ENCODE data around the gene MEGF6. TPM values are rescaled to one million over a fixed set of nuclear protein-coding genes. Genes with fewer than 3 reads are reported as not detected.

MEGF6 gene
- total and polyA plus RNA-seq, 2 donors = 9.6 to 35.2 TPM

- no peak overlapping the region for H3K4me3 ChIP-seq (ENCODE audit: low read length in 2 of 2)
- H3K36me3 ChIP-seq (ENCODE audit: control insufficient read depth in 2 of 2, insufficient read depth in 2 of 2, low read length in 1 of 2) = no peaks in the 10 kb centered on the region
- WGBS = 95% methylated on average over 5 of the region's 5 CpGs
- no peak for DNase-seq (ENCODE audit: low read depth in 6 of 9, low spot score in 9 of 9)
- H3K9me3 ChIP-seq (ENCODE audit: control insufficient read depth in 2 of 2, insufficient read depth in 1 of 2, low read length in 1 of 2) = no peaks in the 10 kb centered on the region
- H3K27me3 ChIP-seq (ENCODE audit: control insufficient read depth in 2 of 2, insufficient read depth in 1 of 2, low read length in 1 of 2) = no peaks in the 10 kb centered on the region
- H3K27ac ChIP-seq (ENCODE audit: low read depth in 1 of 2, low read length in 1 of 2) = no peak overlapping the region
- H3K4me1 ChIP-seq (ENCODE audit: control insufficient read depth in 2 of 2, insufficient read depth in 2 of 2, low read length in 2 of 2) = peaks cover 0 to 9% of the 10 kb centered on the region in 2 donors
Observed at GRCh38 chr1:3551290-3551678, 60.0 kb downstream of the MEGF6 start.

GRCh38 chr1:3550511-3551289 is 60.6 kb downstream of the MEGF6 start:
- Histone ChIP-seq H3K9me3 (ENCODE audit: control insufficient read depth in 2 of 2, insufficient read depth in 1 of 2, low read length in 1 of 2) (no peaks in the 10 kb centered on the region), H3K36me3 (ENCODE audit: control insufficient read depth in 2 of 2, insufficient read depth in 2 of 2, low read length in 1 of 2) (no peaks in the 10 kb centered on the region), H3K4me1 (ENCODE audit: control insufficient read depth in 2 of 2, insufficient read depth in 2 of 2, low read length in 2 of 2) (peaks cover 0 to 9% of the 10 kb centered on the region in 2 donors), H3K27me3 (ENCODE audit: control insufficient read depth in 2 of 2, insufficient read depth in 1 of 2, low read length in 1 of 2) (no peaks in the 10 kb centered on the region), H3K4me3 (ENCODE audit: low read length in 2 of 2) (no peak overlapping the region), H3K27ac (ENCODE audit: low read depth in 1 of 2, low read length in 1 of 2) (no peak overlapping the region)
- WGBS = 96% methylated on average over 27 of the region's 27 CpGs
- DNase-seq (ENCODE audit: low read depth in 6 of 9, low spot score in 9 of 9) = no peak

- H3K27me3 ChIP-seq (ENCODE audit: control insufficient read depth in 2 of 2, insufficient read depth in 1 of 2, low read length in 1 of 2) = no peaks in the 10 kb centered on the region
- WGBS = 95% methylated on average over 15 of the region's 15 CpGs
- H3K4me1 ChIP-seq (ENCODE audit: control insufficient read depth in 2 of 2, insufficient read depth in 2 of 2, low read length in 2 of 2) = peaks cover 0 to 9% of the 10 kb centered on the region in 2 donors
Observed at GRCh38 chr1:3548895-3549294, 62.4 kb downstream of the MEGF6 start.

GRCh38 chr1:3548156-3548893 is 63.0 kb downstream of the MEGF6 start:
- WGBS = 93% methylated on average over 24 of the region's 24 CpGs
- DNase-seq (ENCODE audit: low read depth in 6 of 9, low spot score in 9 of 9) = no peak
- no peak overlapping the region for H3K4me3 ChIP-seq (ENCODE audit: low read length in 2 of 2)
- H3K9me3 ChIP-seq (ENCODE audit: control insufficient read depth in 2 of 2, insufficient read depth in 1 of 2, low read length in 1 of 2) = no peaks in the 10 kb centered on the region
- no peaks in the 10 kb centered on the region for H3K36me3 ChIP-seq (ENCODE audit: control insufficient read depth in 2 of 2, insufficient read depth in 2 of 2, low read length in 1 of 2)
- H3K4me1 ChIP-seq (ENCODE audit: control insufficient read depth in 2 of 2, insufficient read depth in 2 of 2, low read length in 2 of 2) = peaks cover 0 to 6% of the 10 kb centered on the region in 2 donors
- H3K27me3 ChIP-seq (ENCODE audit: control insufficient read depth in 2 of 2, insufficient read depth in 1 of 2, low read length in 1 of 2) = no peaks in the 10 kb centered on the region
- H3K27ac ChIP-seq (ENCODE audit: low read depth in 1 of 2, low read length in 1 of 2) = no peak overlapping the region

More at GRCh38 chr1:3548895-3549294, 62.4 kb downstream of the MEGF6 start:
- DNase-seq (ENCODE audit: low read depth in 6 of 9, low spot score in 9 of 9) = no peak
- Histone ChIP-seq H3K27ac (ENCODE audit: low read depth in 1 of 2, low read length in 1 of 2) (no peak overlapping the region), H3K36me3 (ENCODE audit: control insufficient read depth in 2 of 2, insufficient read depth in 2 of 2, low read length in 1 of 2) (no peaks in the 10 kb centered on the region), H3K4me3 (ENCODE audit: low read length in 2 of 2) (no peak overlapping the region), H3K9me3 (ENCODE audit: control insufficient read depth in 2 of 2, insufficient read depth in 1 of 2, low read length in 1 of 2) (no peaks in the 10 kb centered on the region)

GRCh38 chr1:3547055-3548005 is 64.0 kb downstream of the MEGF6 start:
- Histone ChIP-seq H3K36me3 (ENCODE audit: control insufficient read depth in 2 of 2, insufficient read depth in 2 of 2, low read length in 1 of 2) (no peaks in the 10 kb centered on the region), H3K9me3 (ENCODE audit: control insufficient read depth in 2 of 2, insufficient read depth in 1 of 2, low read length in 1 of 2) (no peaks in the 10 kb centered on the region), H3K27me3 (ENCODE audit: control insufficient read depth in 2 of 2, insufficient read depth in 1 of 2, low read length in 1 of 2) (no peaks in the 10 kb centered on the region), H3K27ac (ENCODE audit: low read depth in 1 of 2, low read length in 1 of 2) (peak overlapping the region in 1 of 2 donors; percentile 32), H3K4me1 (ENCODE audit: control insufficient read depth in 2 of 2, insufficient read depth in 2 of 2, low read length in 2 of 2) (peaks cover 0 to 6% of the 10 kb centered on the region in 2 donors), H3K4me3 (ENCODE audit: low read length in 2 of 2) (no peak overlapping the region)
- WGBS = 94% methylated on average over 38 of the region's 38 CpGs
- DNase-seq (ENCODE audit: low read depth in 6 of 9, low spot score in 9 of 9) = peak in 1 of 9 donors; percentile 12

DNA sequence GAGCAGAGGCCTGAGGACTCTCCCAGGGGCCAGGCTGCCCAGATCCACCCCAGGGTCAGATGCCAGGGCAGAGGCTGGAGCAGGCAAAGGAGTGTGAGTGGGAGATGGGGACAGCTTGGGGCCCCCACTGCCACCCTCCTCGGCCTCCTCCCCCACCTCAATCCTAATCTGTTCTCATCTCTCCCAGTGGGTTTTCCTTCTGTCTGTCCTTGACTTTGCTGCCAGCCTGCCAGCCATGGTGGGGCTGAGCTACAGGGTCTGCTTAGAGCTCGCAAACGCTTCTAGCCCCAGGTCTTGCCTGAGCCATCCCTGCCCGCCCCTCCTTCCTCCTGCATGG is 65.3 kb downstream of the MEGF6 start:
- peaks cover 0 to 6% of the 10 kb centered on the region in 2 donors for H3K4me1 ChIP-seq (ENCODE audit: control insufficient read depth in 2 of 2, insufficient read depth in 2 of 2, low read length in 2 of 2)

DNA sequence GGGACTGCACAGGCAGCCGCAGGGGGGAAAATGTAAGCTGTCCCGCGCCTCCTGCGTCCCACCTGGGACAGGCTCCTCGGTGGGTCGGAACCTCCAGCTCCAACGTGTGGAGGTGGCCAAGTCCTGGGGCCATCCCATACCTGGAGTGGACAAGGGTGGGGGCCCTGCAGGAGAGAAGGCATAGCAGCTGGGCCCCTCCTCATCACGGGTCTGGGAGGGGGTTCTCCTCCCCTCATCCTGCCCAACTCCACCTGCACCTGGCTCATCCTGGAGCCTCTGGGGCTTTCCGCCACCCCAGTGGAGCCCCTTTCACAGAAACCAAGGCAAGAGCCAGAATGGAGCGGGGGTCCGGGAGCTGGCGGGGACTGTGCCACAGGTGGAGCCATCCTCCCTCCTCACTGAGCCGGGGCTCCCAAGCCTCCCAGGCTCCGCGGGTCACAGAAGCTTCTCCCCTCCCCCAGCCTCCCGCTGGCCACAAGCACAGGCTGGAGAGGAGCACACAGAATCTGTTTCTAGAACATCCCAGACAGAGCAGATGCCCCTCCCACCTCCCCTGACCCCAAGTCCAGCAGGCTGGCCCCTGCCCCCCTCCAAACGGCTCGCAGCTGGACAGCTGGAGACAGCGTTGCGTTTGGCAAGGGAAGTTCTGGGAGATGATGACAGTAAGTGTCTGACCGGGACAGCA is 65.8 kb downstream of the MEGF6 start:
- no peaks in the 10 kb centered on the region for H3K36me3 ChIP-seq (ENCODE audit: control insufficient read depth in 2 of 2, insufficient read depth in 2 of 2, low read length in 1 of 2)
- H3K4me1 ChIP-seq (ENCODE audit: control insufficient read depth in 2 of 2, insufficient read depth in 2 of 2, low read length in 2 of 2) = peaks cover 0 to 6% of the 10 kb centered on the region in 2 donors
- WGBS = 94% methylated on average over 21 of the region's 21 CpGs
- no peaks in the 10 kb centered on the region for H3K27me3 ChIP-seq (ENCODE audit: control insufficient read depth in 2 of 2, insufficient read depth in 1 of 2, low read length in 1 of 2)
- H3K9me3 ChIP-seq (ENCODE audit: control insufficient read depth in 2 of 2, insufficient read depth in 1 of 2, low read length in 1 of 2) = no peaks in the 10 kb centered on the region
- no peak for DNase-seq (ENCODE audit: low read depth in 6 of 9, low spot score in 9 of 9)
- H3K27ac ChIP-seq (ENCODE audit: low read depth in 1 of 2, low read length in 1 of 2) = no peak overlapping the region
- H3K4me3 ChIP-seq (ENCODE audit: low read length in 2 of 2) = no peak overlapping the region

More for the DNA sequence above, 65.3 kb downstream of the MEGF6 start:
- Histone ChIP-seq H3K4me3 (ENCODE audit: low read length in 2 of 2) (no peak overlapping the region), H3K9me3 (ENCODE audit: control insufficient read depth in 2 of 2, insufficient read depth in 1 of 2, low read length in 1 of 2) (no peaks in the 10 kb centered on the region), H3K27ac (ENCODE audit: low read depth in 1 of 2, low read length in 1 of 2) (no peak overlapping the region), H3K36me3 (ENCODE audit: control insufficient read depth in 2 of 2, insufficient read depth in 2 of 2, low read length in 1 of 2) (no peaks in the 10 kb centered on the region), H3K27me3 (ENCODE audit: control insufficient read depth in 2 of 2, insufficient read depth in 1 of 2, low read length in 1 of 2) (no peaks in the 10 kb centered on the region)
- WGBS = 83% methylated on average over 4 of the region's 4 CpGs
- no peak for DNase-seq (ENCODE audit: low read depth in 6 of 9, low spot score in 9 of 9)

GRCh38 chr1:3544040-3544977 is 67.0 kb downstream of the MEGF6 start:
- 93% methylated on average over 33 of the region's 33 CpGs for WGBS
- Histone ChIP-seq H3K36me3 (ENCODE audit: control insufficient read depth in 2 of 2, insufficient read depth in 2 of 2, low read length in 1 of 2) (no peaks in the 10 kb centered on the region), H3K4me3 (ENCODE audit: low read length in 2 of 2) (no peak overlapping the region), H3K27me3 (ENCODE audit: control insufficient read depth in 2 of 2, insufficient read depth in 1 of 2, low read length in 1 of 2) (no peaks in the 10 kb centered on the region), H3K4me1 (ENCODE audit: control insufficient read depth in 2 of 2, insufficient read depth in 2 of 2, low read length in 2 of 2) (peaks cover 0 to 12% of the 10 kb centered on the region in 2 donors), H3K27ac (ENCODE audit: low read depth in 1 of 2, low read length in 1 of 2) (no peak overlapping the region), H3K9me3 (ENCODE audit: control insufficient read depth in 2 of 2, insufficient read depth in 1 of 2, low read length in 1 of 2) (no peaks in the 10 kb centered on the region)
- DNase-seq (ENCODE audit: low read depth in 6 of 9, low spot score in 9 of 9) = no peak

Data from thymus (tissue), 11 donors.